NCI-H2171 (cell line): ENCODE results near the gene LRRC46.

Source experiments
- DNase-seq: peaks from one replicate; lab custom pipeline; 2025; lab: John Stamatoyannopoulos, UW

LRRC46 gene

DNA sequence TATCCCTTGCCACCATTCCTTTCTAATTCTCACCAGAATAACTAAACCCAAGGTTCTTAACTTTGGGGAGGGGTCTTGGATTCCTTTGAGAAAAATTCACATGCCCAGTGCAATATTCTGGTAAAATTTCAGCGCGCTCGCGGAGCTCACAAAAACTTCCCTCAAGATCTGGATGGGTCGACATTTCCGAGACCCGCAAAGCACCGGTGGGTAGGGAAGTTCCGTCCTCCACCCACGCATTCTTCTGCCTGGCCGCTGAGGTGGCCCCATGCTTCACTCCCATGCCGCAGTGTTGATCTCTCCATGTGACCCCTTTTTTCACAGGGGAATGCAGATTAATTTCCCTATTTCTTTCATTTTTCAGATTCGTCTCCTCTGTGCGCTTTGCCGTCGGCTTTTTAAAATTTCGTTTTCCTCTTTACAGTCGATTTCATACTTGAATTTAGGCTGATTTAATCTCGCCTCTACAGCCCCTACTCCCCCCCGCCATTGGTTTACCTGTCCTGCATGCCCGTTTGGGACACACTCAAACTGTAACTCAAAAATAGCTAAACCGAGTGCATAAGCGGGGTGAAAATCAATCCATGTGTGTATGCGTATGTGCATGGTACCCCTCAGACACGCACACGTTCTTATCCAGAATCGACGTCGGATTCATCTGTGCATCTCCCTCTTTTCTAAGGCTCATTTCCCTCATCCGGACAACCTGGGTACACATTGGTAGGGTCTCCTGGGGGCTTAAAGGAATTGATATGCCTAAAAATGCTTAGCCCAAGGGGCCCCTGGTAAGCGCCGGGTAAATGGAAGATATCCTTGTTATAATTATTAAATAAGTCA lies 20.9 kb downstream of the LRRC46 start:
- no peak for DNase-seq

DNA sequence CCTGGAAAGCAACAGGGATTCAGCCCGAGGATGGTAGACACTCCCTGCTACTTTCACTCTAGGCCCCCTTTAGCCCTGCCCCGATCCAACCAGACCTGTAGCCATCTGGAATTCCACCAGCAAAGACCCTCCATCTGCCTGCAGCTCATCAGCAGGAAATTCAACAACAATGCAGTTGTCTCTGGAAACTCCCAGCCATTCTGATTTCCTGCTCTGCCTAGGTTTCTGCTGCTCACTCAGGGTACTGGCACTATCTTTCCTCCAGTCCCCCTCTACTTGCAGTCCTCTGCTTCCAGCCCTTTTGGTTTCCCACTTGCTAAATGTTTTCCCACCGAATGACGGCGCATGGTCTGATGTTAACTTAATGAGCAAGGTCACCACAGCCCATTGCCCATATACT lies 22.1 kb downstream of the LRRC46 start:
- no peak for DNase-seq

DNA sequence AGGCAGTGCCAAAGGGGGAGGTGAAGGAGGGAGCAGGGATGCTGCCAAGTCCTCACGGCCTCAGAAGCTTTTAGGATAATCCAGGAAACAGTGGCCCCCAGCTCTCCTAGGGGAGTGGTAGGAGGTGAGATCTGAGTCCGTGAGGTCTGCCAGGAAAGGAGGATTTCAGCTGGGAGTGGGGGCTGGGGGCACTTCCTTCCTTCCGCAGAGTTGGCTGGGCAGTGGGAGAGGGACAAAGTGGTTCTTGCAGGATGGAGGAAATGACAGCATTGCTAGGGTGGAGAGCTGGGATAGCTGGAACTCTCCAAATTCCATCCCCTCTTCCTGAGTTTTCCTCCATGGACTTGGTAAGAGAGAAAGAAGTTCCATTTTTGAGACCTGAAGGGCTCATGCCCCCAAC lies 24.3 kb downstream of the LRRC46 start:
- no peak for DNase-seq

DNA sequence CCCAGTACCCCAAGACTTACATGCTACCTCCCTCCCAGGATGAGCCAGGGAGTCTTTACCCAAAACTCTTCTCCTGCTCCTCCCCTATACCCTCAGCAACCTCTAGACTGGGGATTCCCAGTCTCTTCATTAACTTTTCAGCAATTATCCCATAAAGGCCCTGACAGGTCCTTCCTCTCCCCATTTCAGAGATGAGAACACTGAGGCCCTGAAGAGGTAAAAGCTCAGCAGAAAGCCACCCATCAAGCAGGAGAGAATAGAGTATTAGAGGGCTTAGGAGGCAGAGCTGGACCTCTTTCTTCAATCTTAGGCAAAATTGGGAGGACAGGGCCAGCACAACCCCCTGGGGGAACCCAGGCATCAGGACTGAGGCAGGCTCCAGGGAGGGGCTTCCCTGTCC lies 25.4 kb downstream of the LRRC46 start:
- DNase-seq: no peak

- DNase-seq: no peak
These were observed 26.3 kb downstream of the LRRC46 start for GRCh38 chr17:47857551-47858455.

- no peak for DNase-seq
These were observed 28.9 kb downstream of the LRRC46 start for GRCh38 chr17:47860386-47860785.

DNA sequence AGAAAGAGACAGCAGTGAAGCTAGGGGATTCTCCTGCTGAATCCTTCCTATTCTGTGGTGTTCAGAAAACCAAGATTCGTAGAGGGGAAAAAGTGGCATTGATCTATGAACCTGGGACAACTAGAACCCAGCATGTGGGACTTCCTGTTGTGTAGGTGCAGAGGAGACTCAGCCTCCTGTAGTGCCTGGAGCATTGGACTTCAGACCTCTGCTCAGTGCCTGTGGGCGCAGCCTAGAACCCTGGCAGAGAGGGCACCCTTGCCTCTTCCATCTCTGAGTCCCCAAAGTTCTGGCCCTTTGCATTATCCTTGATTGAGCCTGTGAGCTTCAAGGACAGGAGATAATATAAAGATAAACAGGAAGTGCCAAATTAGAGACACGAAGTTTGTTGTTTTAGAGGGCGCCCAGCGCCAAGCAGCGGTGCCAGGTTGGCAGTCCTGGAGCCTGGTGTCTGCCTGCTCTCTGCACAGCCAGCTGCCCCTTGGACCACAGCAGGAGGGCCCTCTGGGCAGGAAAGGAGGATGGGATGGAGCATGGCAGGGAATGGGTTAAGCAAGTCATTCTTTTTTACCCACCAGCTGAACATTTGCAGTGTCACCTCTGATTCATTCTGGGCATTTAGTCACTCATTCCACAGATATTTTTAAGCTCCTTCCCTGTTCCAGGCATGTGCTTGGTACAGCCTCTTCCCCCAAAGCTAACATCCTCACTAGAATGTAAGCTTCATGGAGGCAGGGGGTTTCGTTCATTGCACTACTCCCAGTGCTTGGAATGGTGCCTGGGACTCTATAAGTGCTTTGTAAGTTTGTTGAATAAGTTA lies 31.4 kb downstream of the LRRC46 start:
- no peak for DNase-seq

DNA sequence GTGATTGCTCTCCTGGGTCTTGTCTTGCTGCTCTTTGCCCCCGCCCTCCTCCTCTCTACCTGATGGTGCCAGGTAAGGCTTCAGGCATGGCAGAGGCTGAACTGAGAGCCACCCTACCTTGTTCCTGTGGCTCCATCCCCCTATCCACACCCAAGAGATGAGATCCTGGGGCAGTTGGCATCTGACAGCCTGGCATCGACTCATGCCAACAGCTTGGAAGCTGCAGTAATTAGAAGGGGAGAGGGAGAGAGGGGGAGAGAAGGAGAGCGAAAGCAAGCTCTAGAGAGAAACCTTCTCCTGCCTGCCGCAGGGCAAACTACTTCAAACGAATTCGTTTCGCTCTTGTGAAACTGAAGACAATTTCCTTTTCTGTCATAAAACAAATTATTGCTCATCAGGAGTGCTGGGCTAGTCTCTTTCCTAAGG lies 33.3 kb downstream of the LRRC46 start:
- DNase-seq: no peak

- no peak for DNase-seq
These were observed 35.5 kb downstream of the LRRC46 start for GRCh38 chr17:47866941-47867340.

DNA sequence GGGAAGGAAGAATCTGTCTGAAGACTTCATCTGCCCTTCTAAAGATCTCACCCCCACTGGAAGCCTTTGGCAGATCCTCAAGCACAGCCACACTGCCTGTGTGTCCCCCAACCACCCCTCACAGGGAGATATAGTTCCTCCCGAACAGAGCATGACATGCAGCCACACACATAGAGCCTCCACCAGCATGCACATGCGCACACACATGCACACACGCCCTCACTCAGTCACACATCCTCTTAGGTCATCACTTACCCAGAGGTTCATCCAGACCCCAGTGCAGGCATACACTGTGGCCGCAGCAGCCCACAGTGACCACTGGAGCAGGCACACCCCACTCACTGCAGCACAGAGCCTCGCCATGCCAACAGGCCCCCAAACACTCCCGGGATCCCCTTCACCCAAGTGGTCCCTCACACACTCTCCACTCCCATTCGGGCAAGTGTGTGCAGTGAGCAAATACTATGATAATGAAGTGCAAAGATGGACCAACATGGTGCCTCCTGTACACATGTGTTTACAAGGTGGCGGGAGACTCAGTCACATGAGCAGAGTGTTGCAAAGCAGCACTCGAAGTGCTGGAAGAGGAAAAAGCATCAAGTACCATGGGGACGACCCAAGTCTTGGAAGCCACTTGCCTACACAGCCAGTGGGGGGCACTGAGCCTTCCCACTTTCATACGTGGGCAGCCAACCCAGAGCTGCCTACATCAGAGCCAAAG lies 36.5 kb downstream of the LRRC46 start:
- no peak for DNase-seq

DNA sequence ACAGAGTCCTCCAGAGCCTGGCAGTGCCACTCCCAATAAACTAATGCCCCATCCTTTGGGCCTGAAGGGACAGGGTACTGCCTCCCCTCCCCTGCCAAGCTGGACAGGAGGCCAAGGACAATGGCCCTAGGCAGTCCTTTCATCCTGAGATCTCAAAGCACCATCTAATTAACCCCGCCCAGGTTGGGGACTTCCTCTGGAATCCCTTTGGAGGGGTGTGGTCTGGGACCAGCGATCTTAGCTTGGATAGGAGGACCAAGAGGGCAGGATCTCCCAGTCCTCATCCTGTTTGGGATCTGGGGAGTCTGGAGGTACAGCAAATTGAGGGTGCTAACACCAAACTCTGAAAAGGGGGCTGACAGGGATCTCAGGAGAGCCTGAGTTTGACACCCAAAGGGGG lies 37.6 kb downstream of the LRRC46 start:
- DNase-seq: no peak

DNA sequence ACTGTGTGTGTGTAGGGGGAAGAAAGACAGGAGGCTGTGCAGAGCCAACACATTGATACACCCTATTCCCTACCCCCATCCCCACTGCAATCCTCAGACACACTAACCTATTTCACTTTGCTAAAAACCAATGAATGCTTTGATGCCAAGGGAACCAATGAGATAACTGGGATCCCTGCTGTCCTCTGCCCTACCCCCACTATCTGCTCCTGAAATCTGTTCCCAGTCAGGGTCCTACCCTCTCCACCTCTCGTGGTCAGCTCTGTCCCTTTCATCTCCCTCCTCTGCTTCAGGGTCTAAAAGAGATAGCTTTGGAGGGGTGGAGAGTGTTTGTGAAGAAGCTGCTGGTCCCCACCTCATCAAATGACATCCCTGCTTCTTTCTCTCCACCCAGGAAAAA lies 38.6 kb downstream of the LRRC46 start:
- DNase-seq: no peak

DNA sequence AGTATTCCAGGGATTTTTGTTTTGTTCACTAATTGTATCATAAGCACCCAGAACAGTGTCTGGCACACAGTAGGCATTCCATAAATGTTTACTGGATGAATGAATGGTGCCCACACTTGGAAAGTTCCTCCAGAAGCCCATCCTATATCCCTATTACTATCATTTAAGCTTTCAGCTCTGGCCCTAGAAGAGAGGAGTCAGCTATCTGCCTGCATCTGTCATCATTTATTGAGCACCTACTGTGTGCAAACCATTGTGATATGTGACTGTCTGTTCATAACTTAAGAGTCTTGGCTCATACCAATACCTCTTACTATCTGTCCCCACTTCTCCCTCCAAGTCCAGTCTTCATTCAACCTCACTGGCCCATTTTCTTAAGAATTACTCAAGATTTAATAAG lies 39.6 kb downstream of the LRRC46 start:
- DNase-seq: no peak

DNA sequence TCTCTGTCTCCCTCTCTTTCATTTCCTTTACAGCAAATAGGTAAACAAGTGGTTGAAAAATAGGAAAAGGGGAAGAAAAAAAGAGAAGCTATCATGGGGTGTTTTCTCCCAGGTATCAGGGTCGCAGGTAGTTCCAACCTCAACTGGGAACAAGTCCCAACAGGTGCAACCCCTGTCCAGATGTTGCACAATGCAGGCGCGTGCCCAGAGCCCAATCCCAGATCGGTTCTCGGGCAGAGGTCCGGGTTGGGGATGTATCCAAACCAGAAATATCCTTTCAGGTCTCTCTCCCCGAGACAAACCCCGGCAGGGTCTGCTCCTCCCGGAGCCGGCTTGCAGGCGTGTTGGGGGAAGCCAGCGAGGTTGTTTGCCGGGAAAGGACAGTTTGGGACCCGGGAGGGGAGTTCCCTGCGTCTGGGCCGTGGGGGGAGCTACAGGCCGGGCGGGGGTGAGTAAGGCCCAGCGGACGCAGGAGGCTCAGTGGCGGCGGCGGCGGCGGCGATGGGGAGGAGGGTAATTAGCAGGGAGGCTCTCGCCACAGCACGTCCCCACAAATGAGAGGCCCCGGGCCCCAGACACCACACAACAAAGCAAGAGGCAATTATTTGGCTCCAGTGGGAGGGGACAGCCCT lies 40.7 kb downstream of the LRRC46 start:
- no peak for DNase-seq

DNA sequence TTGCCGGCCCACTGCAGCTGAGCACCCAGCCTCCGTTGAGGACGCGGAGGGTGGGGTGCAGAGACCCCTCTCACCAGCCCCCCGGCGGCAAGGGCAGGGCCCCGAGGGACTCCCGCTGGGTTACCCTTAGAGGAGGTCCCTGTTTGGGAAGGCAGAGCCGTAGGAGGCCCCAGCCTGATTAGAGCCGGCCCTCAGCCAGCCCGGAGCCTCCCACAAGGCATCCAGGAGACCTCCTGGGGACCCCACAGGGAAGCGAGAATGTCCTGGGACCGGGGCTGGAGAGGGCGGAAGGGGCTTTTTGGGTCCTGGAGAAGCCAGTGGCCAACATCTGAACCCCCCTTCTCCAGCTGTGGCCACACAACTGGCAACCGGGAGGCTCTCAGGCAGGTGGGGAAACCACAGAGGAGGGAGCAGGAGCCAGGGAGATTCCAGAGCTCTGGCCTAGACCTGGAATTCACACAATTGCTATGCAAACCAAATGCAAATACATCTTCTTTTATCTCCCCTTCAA lies 41.2 kb downstream of the LRRC46 start:
- DNase-seq: no peak

- DNase-seq: no peak
These were observed 42.0 kb downstream of the LRRC46 start for GRCh38 chr17:47873200-47874090.

DNA sequence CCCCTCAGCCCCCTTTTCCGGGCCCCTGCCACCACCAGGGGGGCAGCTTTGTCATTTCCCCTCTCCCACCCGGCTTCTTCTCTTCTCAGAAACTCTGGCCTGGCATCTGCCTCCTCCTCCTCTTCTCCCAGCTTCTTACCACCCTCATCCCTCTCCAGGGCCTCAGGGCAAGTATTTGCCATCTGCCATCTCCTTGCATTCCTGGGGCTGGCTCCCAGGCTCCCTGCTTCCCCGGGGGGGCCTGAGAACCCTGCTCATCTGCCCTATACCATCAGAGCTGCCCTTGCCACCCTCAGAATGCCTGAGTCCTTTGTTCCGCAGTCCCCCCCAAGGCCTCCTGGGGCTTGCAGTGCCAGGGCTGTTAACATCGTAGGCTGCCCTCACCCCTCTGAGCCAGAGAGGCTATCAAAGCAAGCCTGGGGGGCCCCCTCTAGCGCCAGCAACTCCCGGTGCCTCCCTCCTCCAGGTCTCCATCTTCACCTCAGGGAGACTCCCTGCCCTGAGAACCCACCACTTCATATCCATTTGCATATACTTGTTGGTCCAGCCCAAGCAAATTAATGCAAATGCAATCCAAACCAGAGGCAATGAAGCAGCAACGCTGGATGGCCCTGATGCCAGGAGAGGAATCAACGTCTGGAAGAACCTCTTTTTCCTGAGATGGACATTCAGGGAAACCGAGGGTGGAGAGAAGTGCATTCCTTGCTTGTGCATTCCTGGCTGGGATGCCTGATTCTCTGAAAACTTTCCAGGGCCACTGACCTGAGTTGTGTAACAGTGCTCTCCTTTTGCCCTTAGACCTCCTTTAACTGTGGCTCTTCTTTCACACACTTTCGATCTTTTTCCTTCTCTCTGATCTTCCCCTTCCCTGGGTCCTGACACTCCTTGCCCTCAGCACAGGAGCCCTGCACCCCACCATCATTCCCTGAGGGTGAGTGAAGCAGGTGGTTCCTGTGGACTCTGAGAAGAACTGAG lies 43.8 kb downstream of the LRRC46 start:
- DNase-seq: no peak

DNA sequence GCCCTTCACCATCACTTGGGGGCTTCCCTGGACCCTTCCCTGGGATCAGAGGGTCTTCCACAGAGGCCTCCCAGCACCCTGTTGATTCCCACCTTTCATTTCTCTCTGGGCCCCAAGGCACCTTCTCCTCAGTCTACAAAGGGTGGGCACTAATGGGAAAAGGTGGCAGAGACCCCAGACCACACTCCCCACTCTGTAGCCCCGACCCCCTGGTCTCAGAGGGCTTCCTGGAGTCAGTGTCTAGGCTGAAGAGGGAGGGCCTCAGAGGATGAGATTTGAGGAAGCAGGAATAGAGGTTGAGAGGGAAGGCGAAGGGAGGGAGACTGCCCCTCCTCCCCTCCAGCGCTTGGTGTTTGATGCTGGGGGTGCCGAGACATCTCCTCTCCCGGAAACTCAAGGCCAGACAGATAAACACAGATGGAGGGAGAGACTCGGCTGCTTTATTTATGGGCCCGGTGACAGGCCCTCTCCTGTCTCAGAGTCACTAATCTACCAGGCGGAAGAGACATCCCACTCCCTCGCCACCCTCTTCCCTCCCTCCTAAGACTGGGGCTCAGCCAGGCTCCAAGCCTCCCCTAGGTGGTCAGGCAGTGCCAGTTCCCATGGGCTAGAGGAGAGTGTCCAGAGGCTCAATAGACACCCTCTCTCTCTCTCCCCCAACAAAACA lies 46.0 kb downstream of the LRRC46 start:
- no peak for DNase-seq
